Endothelial cell of umbilical vein (primary cell): Measurements from ENCODE around the gene MEF2C. TPM values are rescaled to one million over a fixed set of nuclear protein-coding genes. Genes with fewer than 3 reads are reported as not detected.

Experiments used
- BruUV-seq: library from RNA; stranded (reverse); fragments of 400-500 nt; replicated peaks from 2 replicates; lab custom pipeline; 2021; lab: Mats Ljungman, UMichigan
- CTCF ChIA-PET: fragments of 300-600, 350-600 bp; sonication (Branson Sonifier 250); formaldehyde crosslinking; loops from one replicate; lab custom pipeline; 2021; ENCODE audit warnings: antibody characterized with exemption, inconsistent platforms; lab: Charles Lee
- POLR2A ChIA-PET: fragments of 300-600, 350-600 bp; sonication (Branson Sonifier 250); formaldehyde crosslinking; loops from one replicate; lab custom pipeline; 2021; ENCODE audit warnings: antibody characterized with exemption, inconsistent platforms; lab: Charles Lee
- DNase-seq: peaks from one replicate; pipeline ENCODE4 v3.0.0-alpha.2; 2011; ENCODE audit warnings: low read depth, low spot score
- FAIRE-seq: peaks from 2 replicates; lab custom pipeline; 2011; peaks lifted over from hg19 to GRCh38; lab: Jason Lieb, UNC
- H2AFZ ChIP-seq: 2 replicates; pipeline ENCODE4 v1.6.0; 2012; ENCODE audit warnings: low read depth, low read length, control low read depth, inconsistent platforms
- H3K27ac ChIP-seq: 2 replicates; pipeline ENCODE4 v1.5.1; 2011; ENCODE audit warnings: low read depth, mild to moderate bottlenecking, control low read depth, low read length, moderate library complexity; ENCODE audit not compliant: insufficient read depth
- H3K27me3 ChIP-seq, 2 experiments: 2 replicates each; pipeline versions ENCODE4 v1.6.0 to v1.6.1; 2011; ENCODE audit warnings: low read length in 2 of 2, mixed read lengths in 1 of 2; ENCODE audit not compliant: control insufficient read depth in 2 of 2, insufficient read depth in 2 of 2
- H3K36me3 ChIP-seq, 2 experiments: 2 replicates in 1 of 2; 3 replicates in 1 of 2; pipeline ENCODE4 v1.5.1; 2011; ENCODE audit warnings: low read length in 2 of 2, mild to moderate bottlenecking in 1 of 2, moderate library complexity in 1 of 2; ENCODE audit not compliant: control insufficient read depth in 2 of 2, insufficient read depth in 2 of 2; ENCODE audit errors: extremely low read depth in 1 of 2
- H3K4me1 ChIP-seq: 3 replicates; pipeline ENCODE4 v1.5.1; 2011; ENCODE audit warnings: mild to moderate bottlenecking, low read length; ENCODE audit not compliant: control insufficient read depth, insufficient read depth; ENCODE audit errors: extremely low read depth
- H3K4me2 ChIP-seq: 2 replicates; pipeline ENCODE4 v1.6.1; 2011; ENCODE audit warnings: low read length, control low read depth, mixed read lengths; ENCODE audit not compliant: insufficient read depth
- H3K4me3 ChIP-seq, 3 experiments: fragments of 200-600 bp in 1 of 3; sonication (generic), shearing (Covaris generic) in 1 of 3; replicated peaks in 1 of 3; 2 replicates each; pipeline ENCODE4 v1.5.1; 2011 to 2016; ENCODE audit warnings: control low read depth in 3 of 3, low read length in 3 of 3, mild to moderate bottlenecking in 2 of 3, inconsistent platforms in 1 of 3, low read depth in 1 of 3, moderate library complexity in 1 of 3; ENCODE audit not compliant: insufficient read depth in 1 of 3
- H3K79me2 ChIP-seq: 2 replicates; pipeline ENCODE4 v1.6.0; 2012; ENCODE audit warnings: low read length, inconsistent platforms; ENCODE audit not compliant: control insufficient read depth, insufficient read depth
- H3K9ac ChIP-seq: replicated peaks from 2 replicates; pipeline ENCODE3; 2011; ENCODE audit warnings: low read length, control low read depth; ENCODE audit not compliant: insufficient read depth; ENCODE audit errors: extremely low read depth
- H3K9me1 ChIP-seq: replicated peaks from 3 replicates; pipeline ENCODE4 v1.6.0; 2011; ENCODE audit warnings: mild to moderate bottlenecking, low read length; ENCODE audit not compliant: control insufficient read depth, insufficient read depth; ENCODE audit errors: extremely low read depth
- H3K9me3 ChIP-seq: replicated peaks from 2 replicates; pipeline ENCODE4 v1.5.1; 2012; ENCODE audit warnings: low read length, inconsistent platforms; ENCODE audit not compliant: control insufficient read depth, insufficient read depth
- H4K20me1 ChIP-seq: replicated peaks from 2 replicates; pipeline ENCODE3; 2011; ENCODE audit warnings: mild to moderate bottlenecking, low read length; ENCODE audit not compliant: control insufficient read depth, insufficient read depth; ENCODE audit errors: extremely low read depth
- GATA2 ChIP-seq: IDR thresholded peaks from 2 replicates; pipeline ENCODE4 v1.7.0; 2011; ENCODE audit warnings: low read depth, mild to moderate bottlenecking, moderate library complexity, mixed read lengths, low read length; ENCODE audit not compliant: insufficient read length, insufficient read depth
- JUN ChIP-seq: IDR thresholded peaks from 2 replicates; pipeline ENCODE4 v1.6.1; 2011; ENCODE audit warnings: borderline replicate concordance, low read depth; ENCODE audit not compliant: insufficient read length, insufficient read depth
- POLR2A ChIP-seq: IDR thresholded peaks from 2 replicates; pipeline ENCODE4 v1.6.1; 2012; ENCODE audit warnings: low read depth, mild to moderate bottlenecking, control low read depth, low read length
- POLR2AphosphoS5 ChIP-seq: IDR thresholded peaks from 2 replicates; pipeline ENCODE4 v1.6.1; 2012; ENCODE audit warnings: low read depth, mild to moderate bottlenecking, control low read depth, low read length, moderate library complexity; ENCODE audit not compliant: insufficient read depth
- dilution Hi-C: fragments of 300-500 bp; cut with MboI; formaldehyde crosslinking; loops from one replicate; pipeline ENCODE4 v1.15.0; 2019; ENCODE audit warnings: low sequenced_read_pairs; ENCODE audit not compliant: extremely low pct_ligation_motif_present
- intact Hi-C: fragments of 100-400 bp; cut with micrococcal nuclease; formaldehyde crosslinking; loops from one replicate; pipeline ENCODE4 v1.10.0; 2022
- polyA plus RNA-seq, 4 experiments: library from polyadenylated mRNA; depleted of rRNA in 3 of 4; stranded (reverse) in 3 of 4; unstranded in 1 of 4; fragments of >200 nt; gene quantifications; 2 replicates each; pipeline versions ENCODE4 v1.2.1 to v1.2.3, GENCODE V29; 2011 to 2012; ENCODE audit warnings: missing spikeins in 1 of 4
- total RNA-seq: library from RNA; stranded (reverse); gene quantifications from 2 replicates; pipeline ENCODE4 v1.2.3, GENCODE V29; 2021

Gene MEF2C
- total and polyA plus RNA-seq, 2 donors (not counting 3 experiments of a cell fraction or from before 2014, with no cell fraction given): 21.2 to 67.7 TPM

DNA sequence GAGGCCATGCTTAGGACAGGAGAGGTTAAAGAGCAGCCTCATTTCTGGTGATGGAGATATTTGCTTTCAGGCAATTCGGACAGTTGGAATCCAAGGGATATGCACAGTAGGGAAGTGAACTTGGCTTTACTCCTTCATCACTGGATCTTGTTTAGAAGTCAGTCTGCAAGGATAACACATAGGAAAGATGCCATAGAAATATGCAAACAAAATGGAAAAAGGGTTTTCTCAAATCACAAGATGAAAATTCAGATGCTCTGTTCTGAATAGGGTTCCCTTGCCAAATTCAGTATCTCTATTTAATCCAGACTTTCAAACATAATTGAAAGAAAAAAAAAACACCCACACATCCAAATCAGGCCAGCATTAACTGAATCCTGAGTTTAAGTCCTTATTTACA lies 166.9 kb downstream of the MEF2C start:
- CTCF ChIA-PET: interaction anchor here (0.8 to 4.5 kb wide), 3 partner anchors 9 to 935 kb away, joined by 3 to 28 read pairs (median 20); no protein-coding TSS in a partner anchor

DNA sequence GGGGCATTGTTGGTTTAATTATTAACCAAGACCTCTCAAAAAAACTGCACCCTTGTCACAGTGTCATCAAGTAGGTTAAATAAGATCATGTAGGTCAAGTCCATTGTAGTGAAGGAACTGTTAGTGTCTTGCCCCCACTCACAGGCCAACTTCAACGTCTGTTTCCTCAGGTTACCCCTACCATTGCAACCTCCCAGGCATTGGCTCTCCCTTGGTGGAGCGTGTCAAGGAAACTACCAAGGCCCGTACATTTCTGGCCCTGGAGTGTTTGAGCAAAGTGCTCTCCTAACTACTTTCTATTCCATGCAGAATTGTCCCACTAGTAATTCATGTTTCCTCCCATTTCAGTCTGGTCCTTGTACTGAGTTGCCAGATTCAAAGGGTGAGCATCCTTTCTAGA lies 167.5 kb downstream of the MEF2C start:
- dilution Hi-C loops: no loop called here
- Histone ChIP-seq H3K36me3 (no peaks in the 10 kb centered on the region), H3K27ac (no peak overlapping the region), H3K4me1 (no peaks in the 10 kb centered on the region), H3K9me3 (no peaks in the 10 kb centered on the region), H3K4me3 (no peak overlapping the region), H3K27me3 (no peaks in the 10 kb centered on the region), H3K4me2 (no peak overlapping the region), H3K79me2 (no peaks in the 10 kb centered on the region), H4K20me1 (no peaks in the 10 kb centered on the region), H3K9ac (no peak overlapping the region), H3K9me1 (no peaks in the 10 kb centered on the region), H2AFZ (no peak overlapping the region)
- DNase-seq: no peak
- BruUV-seq: no TSS peak
- intact Hi-C loops: no loop called here
- TF ChIP-seq GATA2: no peak
- TF ChIP-seq JUN: no peak
- FAIRE-seq: no peak
- CTCF ChIA-PET: interaction anchor here (0.8 to 4.5 kb wide), 4 partner anchors 9 to 935 kb away, joined by 3 to 28 read pairs (median 14); no protein-coding TSS in a partner anchor
- POLR2A ChIA-PET: no interaction called here

More for the DNA sequence above, 166.9 kb downstream of the MEF2C start:
- Histone ChIP-seq H4K20me1 (no peaks in the 10 kb centered on the region), H3K4me1 (no peaks in the 10 kb centered on the region), H3K79me2 (no peaks in the 10 kb centered on the region), H3K36me3 (peaks cover 0 to 2% of the 10 kb centered on the region in 2 experiments), H3K9me3 (no peaks in the 10 kb centered on the region), H3K27me3 (no peaks in the 10 kb centered on the region), H3K27ac (no peak overlapping the region), H3K9me1 (no peaks in the 10 kb centered on the region), H3K4me2 (no peak overlapping the region), H2AFZ (no peak overlapping the region), H3K4me3 (no peak overlapping the region), H3K9ac (no peak overlapping the region)
- no peak for FAIRE-seq
- no peak for TF ChIP-seq JUN
- no peak for TF ChIP-seq POLR2A
- TF ChIP-seq POLR2AphosphoS5: no peak
- no TSS peak for BruUV-seq
- intact Hi-C loops (no loop called here), dilution Hi-C loops (no loop called here)
- POLR2A ChIA-PET: no interaction called here
- DNase-seq: no peak
